B cell (primary cell): ENCODE data around the gene MSX1. TPM values are rescaled to one million over a fixed set of nuclear protein-coding genes. Genes with fewer than 3 reads are reported as not detected.

Experiments
- ATAC-seq: fragments of 200-7000 bp; cut with Tn5 transposase; one replicate; pipeline ENCODE4 v1.10.0; 2021; ENCODE audit warnings: low read depth, mild to moderate bottlenecking, moderate number of reproducible peaks, moderate library complexity
- CTCF ChIA-PET: fragments of 350-600 bp; sonication (Branson Sonifier 250); formaldehyde crosslinking; loops from one replicate; lab custom pipeline; 2021; ENCODE audit warnings: antibody characterized with exemption, inconsistent platforms; lab: Charles Lee
- POLR2A ChIA-PET: fragments of 350-600 bp; sonication (Branson Sonifier 250); formaldehyde crosslinking; loops from one replicate; lab custom pipeline; 2021; ENCODE audit warnings: antibody characterized with exemption; lab: Charles Lee
- DNase-seq: peaks from one replicate; pipeline ENCODE4 v3.0.0; 2013
- H2AFZ ChIP-seq: 2 replicates; pipeline ENCODE4 v1.6.1; 2012; ENCODE audit warnings: mild to moderate bottlenecking, low read depth, low read length; ENCODE audit not compliant: insufficient read depth, poor library complexity, severe bottlenecking
- H3K27ac ChIP-seq, 2 donors: 1 replicate in 1 of 2; 2 replicates in 1 of 2; pipeline ENCODE4 v1.5.1; 2012 to 2013; ENCODE audit warnings: low read length in 2 of 2, mild to moderate bottlenecking in 2 of 2, moderate library complexity in 1 of 2
- H3K27me3 ChIP-seq, 4 experiments: fragments of 200-600 bp in 1 of 4; sonication (generic) in 1 of 4; replicated peaks in 1 of 4; 1 replicate in 2 of 4; 2 replicates in 2 of 4; pipeline versions ENCODE4 v1.6.1 to v1.7.0; 2013 to 2016; ENCODE audit warnings: low read length in 3 of 4, mild to moderate bottlenecking in 2 of 4, mixed read lengths in 1 of 4, moderate library complexity in 1 of 4; ENCODE audit not compliant: insufficient read depth in 4 of 4, control insufficient read depth in 3 of 4; ENCODE audit errors: control extremely low read depth in 1 of 4
- H3K36me3 ChIP-seq, 2 experiments: replicated peaks in 1 of 2; 1 replicate in 1 of 2; 2 replicates in 1 of 2; pipeline versions ENCODE4 v1.6.1 to v1.7.1; 2013; ENCODE audit warnings: low read length in 1 of 2; ENCODE audit not compliant: insufficient read depth in 2 of 2, control insufficient read depth in 1 of 2; ENCODE audit errors: control extremely low read depth in 1 of 2, extremely low read depth in 1 of 2
- H3K4me1 ChIP-seq, 2 donors: fragments of 200-600 bp in 1 of 2; sonication (generic) in 1 of 2; 1 replicate in 1 of 2; 2 replicates in 1 of 2; pipeline versions ENCODE4 v1.5.1 to v1.6.1; 2013 to 2017; ENCODE audit warnings: low read length in 2 of 2; ENCODE audit not compliant: control insufficient read depth in 2 of 2, insufficient read depth in 2 of 2
- H3K4me2 ChIP-seq: replicated peaks from 2 replicates; pipeline ENCODE3; 2012; ENCODE audit warnings: mild to moderate bottlenecking, low read depth, low read length; ENCODE audit not compliant: poor library complexity, severe bottlenecking
- H3K4me3 ChIP-seq, 5 experiments: fragments of 200-600 bp in 1 of 5; sonication (generic) in 1 of 5; 1 replicate in 3 of 5; 2 replicates in 2 of 5; pipeline versions ENCODE4 v1.5.1 to v1.7.0; 2011 to 2016; ENCODE audit warnings: low read length in 4 of 5, mild to moderate bottlenecking in 4 of 5, low read depth in 2 of 5, control low read depth in 1 of 5, moderate library complexity in 1 of 5; ENCODE audit not compliant: insufficient read depth in 1 of 5; ENCODE audit errors: control extremely low read depth in 1 of 5, extremely low read depth in 1 of 5
- H3K79me2 ChIP-seq: fragments of 200-600 bp; sonication (generic); one replicate; pipeline ENCODE4 v1.6.0; 2016; ENCODE audit warnings: low read length; ENCODE audit not compliant: control insufficient read depth, insufficient read depth
- H3K9ac ChIP-seq: fragments of 200-600 bp; sonication (generic); 2 replicates; pipeline ENCODE4 v1.6.1; 2017; ENCODE audit warnings: mild to moderate bottlenecking, low read length, moderate library complexity
- H3K9me3 ChIP-seq, 3 donors: one replicate each; pipeline versions ENCODE4 v1.6.1 to v1.7.1; 2013; ENCODE audit warnings: low read length in 2 of 3; ENCODE audit not compliant: control insufficient read depth in 2 of 3, insufficient read depth in 1 of 3; ENCODE audit errors: control extremely low read depth in 1 of 3
- H4K20me1 ChIP-seq: 2 replicates; pipeline ENCODE4 v1.6.0; 2012; ENCODE audit warnings: mild to moderate bottlenecking, low read length; ENCODE audit not compliant: insufficient read depth, control insufficient read depth, poor library complexity, severe bottlenecking
- H3K27ac Mint-ChIP-seq: one replicate; pipeline ENCODE4 v1.8.0; 2021; ENCODE audit warnings: mixed read lengths
- H3K27me3 Mint-ChIP-seq: one replicate; pipeline ENCODE4 v1.8.0; 2021; ENCODE audit warnings: mixed read lengths
- H3K4me1 Mint-ChIP-seq: one replicate; pipeline ENCODE4 v1.8.0; 2021; ENCODE audit warnings: mixed read lengths
- H3K4me3 Mint-ChIP-seq: one replicate; pipeline ENCODE4 v1.8.0; 2021; ENCODE audit warnings: mixed read lengths
- H3K9me3 Mint-ChIP-seq: one replicate; pipeline ENCODE4 v1.8.0; 2022; ENCODE audit warnings: mixed read lengths; ENCODE audit not compliant: insufficient read depth
- EZH2 ChIP-seq: IDR thresholded peaks from 2 replicates; pipeline ENCODE4 v1.6.1; 2012; ENCODE audit warnings: borderline replicate concordance, low read depth, mild to moderate bottlenecking, moderate library complexity, low read length; ENCODE audit not compliant: insufficient read depth, poor library complexity, severe bottlenecking
- WGBS: methylation state at CpG from one replicate; pipeline ENCODE4 v1.1.5; 2013; ENCODE audit warnings: missing lambda C conversion rate; ENCODE audit not compliant: insufficient coverage; 5-methylcytosine and 5-hydroxymethylcytosine counted together
- intact Hi-C: fragments of 100-400 bp; cut with micrococcal nuclease; formaldehyde crosslinking; loops from one replicate; pipeline ENCODE4 v1.10.0; 2022
- polyA plus RNA-seq: library from polyadenylated mRNA; depleted of rRNA; stranded (reverse); fragments of >200 nt; gene quantifications from 2 replicates; pipeline ENCODE4 v1.2.3, GENCODE V29; 2012
- total RNA-seq, 2 donors: library from RNA; stranded (reverse); fragments of 120-200 nt in 1 of 2; gene quantifications; 1 replicate in 1 of 2; 2 replicates in 1 of 2; pipeline versions ENCODE4 v1.2.3 to v1.2.4, GENCODE V29; 2013 to 2022
- TF ChIP-seq, protein P1 (sequence below): fragments of 200-600 bp; IDR thresholded peaks from one replicate; pipeline ENCODE4 v1.8.0; 2022; ENCODE audit warnings: antibody characterized with exemption, mild to moderate bottlenecking

MSX1 gene
- total and polyA plus RNA-seq, 2 donors (not counting 1 experiment from before 2014, with no cell fraction given), result 0.09 TPM; not detected in 1

DNA sequence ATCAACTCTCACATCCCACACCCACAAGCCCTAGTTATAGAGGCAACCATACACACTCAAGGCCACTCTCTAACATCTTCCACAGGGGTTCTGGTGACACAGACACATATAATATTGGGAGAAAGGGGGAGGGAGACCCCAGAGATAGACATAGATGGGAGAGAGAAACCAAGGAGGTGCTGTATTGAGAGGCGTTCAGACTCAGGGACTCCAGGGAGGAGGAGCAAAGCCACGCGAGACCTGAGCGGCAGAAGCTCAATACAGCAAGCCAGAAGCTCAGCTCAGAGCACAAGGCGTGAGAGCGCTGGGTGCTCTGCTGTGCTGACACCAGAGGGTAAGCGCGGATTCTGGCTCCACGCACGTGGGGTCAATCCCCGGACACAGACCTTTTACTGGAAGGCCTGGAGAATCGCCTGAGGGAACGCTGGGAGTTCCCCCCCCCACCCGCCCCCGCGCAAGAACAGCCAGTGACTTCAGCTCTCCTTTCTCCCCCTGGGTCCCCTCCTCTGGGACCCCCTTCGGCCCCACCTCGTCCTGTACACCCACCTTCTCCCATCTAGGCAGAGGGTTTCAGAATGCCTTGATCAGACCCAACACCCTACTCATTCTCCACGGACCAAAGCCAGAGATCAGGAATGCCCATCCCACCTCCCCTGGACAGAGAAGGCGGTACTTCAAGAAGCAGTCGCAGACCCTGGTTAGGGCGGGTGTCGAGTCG lies 8.7 kb downstream of the MSX1 start:
- no peak overlapping the region for H3K27ac ChIP-seq
- 14% methylated on average over 13 of the region's 24 CpGs for WGBS
- intact Hi-C loops, result no loop called here
- peaks cover 2 to 94% (median 48%) of the 10 kb centered on the region in 3 donors for H3K9me3 ChIP-seq
- no peaks in the 10 kb centered on the region for H3K36me3 ChIP-seq
- H3K79me2 ChIP-seq, result no peaks in the 10 kb centered on the region
- DNase-seq, result no peak
- ChIA-PET POLR2A (interaction anchor here (0.7 kb wide), 1 partner anchor 1019 kb away, joined by 5 read pairs; no protein-coding TSS in a partner anchor), CTCF (no interaction called here)
- TF ChIP-seq, protein P1, sequence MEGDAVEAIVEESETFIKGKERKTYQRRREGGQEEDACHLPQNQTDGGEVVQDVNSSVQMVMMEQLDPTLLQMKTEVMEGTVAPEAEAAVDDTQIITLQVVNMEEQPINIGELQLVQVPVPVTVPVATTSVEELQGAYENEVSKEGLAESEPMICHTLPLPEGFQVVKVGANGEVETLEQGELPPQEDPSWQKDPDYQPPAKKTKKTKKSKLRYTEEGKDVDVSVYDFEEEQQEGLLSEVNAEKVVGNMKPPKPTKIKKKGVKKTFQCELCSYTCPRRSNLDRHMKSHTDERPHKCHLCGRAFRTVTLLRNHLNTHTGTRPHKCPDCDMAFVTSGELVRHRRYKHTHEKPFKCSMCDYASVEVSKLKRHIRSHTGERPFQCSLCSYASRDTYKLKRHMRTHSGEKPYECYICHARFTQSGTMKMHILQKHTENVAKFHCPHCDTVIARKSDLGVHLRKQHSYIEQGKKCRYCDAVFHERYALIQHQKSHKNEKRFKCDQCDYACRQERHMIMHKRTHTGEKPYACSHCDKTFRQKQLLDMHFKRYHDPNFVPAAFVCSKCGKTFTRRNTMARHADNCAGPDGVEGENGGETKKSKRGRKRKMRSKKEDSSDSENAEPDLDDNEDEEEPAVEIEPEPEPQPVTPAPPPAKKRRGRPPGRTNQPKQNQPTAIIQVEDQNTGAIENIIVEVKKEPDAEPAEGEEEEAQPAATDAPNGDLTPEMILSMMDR, result no peak
- no peak for TF ChIP-seq EZH2
- peaks cover 41 to 77% of the 10 kb centered on the region in 2 donors for H3K4me1 ChIP-seq
- no peak overlapping the region for H3K4me2 ChIP-seq
- ATAC-seq, result no peak
- no peaks in the 10 kb centered on the region for H3K9me3 Mint-ChIP-seq
- peak overlapping the region; percentile 70 for H3K27ac Mint-ChIP-seq
- H4K20me1 ChIP-seq, result no peaks in the 10 kb centered on the region
- H3K4me1 Mint-ChIP-seq, result peaks cover 31% of the 10 kb centered on the region
- H3K4me3 Mint-ChIP-seq, result no peak overlapping the region
- H3K27me3 Mint-ChIP-seq, result peaks cover 64% of the 10 kb centered on the region
- peaks cover 0 to 100% (median 78%) of the 10 kb centered on the region in 4 experiments for H3K27me3 ChIP-seq
- no peak overlapping the region for H3K9ac ChIP-seq
- H3K4me3 ChIP-seq, result no peak overlapping the region
- no peak overlapping the region for H2AFZ ChIP-seq
